NOMO-1 (cell line): ENCODE data around the gene ALX1.
"Not testable (repeated sequence)": the region's sequence is repeated elsewhere in the genome, so short reads cannot be mapped to it uniquely, and the experiment has no call there.

Experiments
- DNase-seq, 2 experiments: peaks; one replicate each; lab custom pipeline; 2025; ENCODE audit not compliant: unreplicated experiment in 2 of 2; lab: John Stamatoyannopoulos, UW

The ALX1 gene

GRCh38 chr12:85299053-85299452, 19.0 kb downstream of the ALX1 start:
- no peak for DNase-seq

GRCh38 chr12:85301051-85301450, 21.0 kb downstream of the ALX1 start:
- no peak for DNase-seq

GRCh38 chr12:85308374-85308773, 28.4 kb downstream of the ALX1 start:
- no peak for DNase-seq

- no peak for DNase-seq
Measured at GRCh38 chr12:85309125-85309566, 29.1 kb downstream of the ALX1 start.

- no peak for DNase-seq
Measured at GRCh38 chr12:85310025-85310424, 30.0 kb downstream of the ALX1 start.

GRCh38 chr12:85310456-85311076, 30.5 kb downstream of the ALX1 start:
- no peak for DNase-seq

GRCh38 chr12:85317866-85318636, 38.0 kb downstream of the ALX1 start:
- not testable (repeated sequence) for DNase-seq

GRCh38 chr12:85322715-85323114, 42.7 kb downstream of the ALX1 start:
- no peak for DNase-seq

GRCh38 chr12:85325442-85325841, 45.4 kb downstream of the ALX1 start:
- no peak for DNase-seq

- no peak for DNase-seq
Measured at GRCh38 chr12:85329913-85330312, 49.9 kb downstream of the ALX1 start.

- no peak for DNase-seq
Measured at GRCh38 chr12:85348779-85349178, 68.8 kb downstream of the ALX1 start.

- no peak for DNase-seq
Measured at GRCh38 chr12:85350356-85350755, 70.3 kb downstream of the ALX1 start.
